Putamen (tissue), 1 donor: ENCODE results near the gene CROCC2.

Experiments used
- DNase-seq: peaks from one replicate; pipeline ENCODE4 v3.0.0-alpha.2; 2016; ENCODE audit warnings: low spot score

CROCC2 gene

GRCh38 chr2:240956171-240956934, 50.2 kb downstream of the CROCC2 start:
- no peak for DNase-seq

- DNase-seq, result no peak
Observed at GRCh38 chr2:240956935-240957655, 51.0 kb downstream of the CROCC2 start.

DNA sequence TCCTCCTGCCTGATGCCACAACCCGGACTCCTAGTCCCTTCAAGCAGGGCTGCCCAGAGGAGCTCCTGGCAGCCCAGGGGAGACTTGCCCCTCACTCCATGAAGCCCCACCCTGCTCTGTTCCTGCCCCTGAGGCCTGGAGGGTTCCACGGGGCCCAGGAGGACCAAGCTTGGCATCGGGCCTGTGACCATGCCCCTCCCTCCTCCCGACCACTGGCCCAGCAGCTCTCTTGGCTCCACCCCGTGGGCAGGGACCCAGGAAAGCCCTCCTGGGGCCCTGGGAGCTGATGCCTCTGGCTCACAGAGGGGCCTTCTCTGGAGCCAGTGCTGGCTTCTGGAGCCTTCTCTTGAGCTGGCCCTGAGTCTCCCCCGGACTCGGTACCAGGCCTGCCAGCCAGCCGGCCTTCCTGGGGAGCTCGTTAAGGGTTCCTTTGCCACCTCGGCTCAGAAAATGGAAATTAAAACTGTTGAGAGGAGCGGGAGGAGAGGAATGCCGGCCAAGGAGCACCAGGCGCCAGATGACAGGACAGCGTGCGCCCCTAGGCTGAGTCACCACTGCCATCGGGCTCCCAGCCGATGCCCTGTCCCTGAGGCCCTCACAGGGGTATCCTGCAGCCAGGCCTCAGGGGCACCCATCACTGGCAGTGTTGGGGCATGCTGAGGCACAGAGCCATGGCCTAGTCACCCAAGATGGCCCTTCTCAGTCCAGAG, 51.7 kb downstream of the CROCC2 start:
- DNase-seq, result peak; percentile 23

- no peak for DNase-seq
Observed at GRCh38 chr2:240958366-240959213, 52.5 kb downstream of the CROCC2 start.

GRCh38 chr2:240959214-240959940, 53.2 kb downstream of the CROCC2 start:
- DNase-seq, result no peak

DNA sequence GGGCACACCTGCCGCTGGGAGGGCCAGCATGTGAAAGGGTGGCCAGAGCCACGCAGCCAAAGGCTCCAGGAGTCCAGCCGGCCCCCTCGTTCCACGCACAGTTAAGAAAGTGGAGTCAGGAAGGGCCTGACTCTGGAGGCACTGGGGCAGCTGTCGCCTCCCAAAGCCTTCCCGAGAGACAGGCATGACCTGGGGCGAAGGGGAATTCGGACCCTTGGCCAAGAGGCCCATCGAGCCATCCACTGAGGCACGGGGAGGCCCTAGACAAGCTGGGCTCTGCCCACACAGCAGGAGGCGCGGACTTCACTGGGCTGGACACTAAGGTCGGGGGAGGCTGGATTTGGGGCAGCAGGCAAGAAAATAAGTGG, 53.8 kb downstream of the CROCC2 start:
- no peak for DNase-seq

DNA sequence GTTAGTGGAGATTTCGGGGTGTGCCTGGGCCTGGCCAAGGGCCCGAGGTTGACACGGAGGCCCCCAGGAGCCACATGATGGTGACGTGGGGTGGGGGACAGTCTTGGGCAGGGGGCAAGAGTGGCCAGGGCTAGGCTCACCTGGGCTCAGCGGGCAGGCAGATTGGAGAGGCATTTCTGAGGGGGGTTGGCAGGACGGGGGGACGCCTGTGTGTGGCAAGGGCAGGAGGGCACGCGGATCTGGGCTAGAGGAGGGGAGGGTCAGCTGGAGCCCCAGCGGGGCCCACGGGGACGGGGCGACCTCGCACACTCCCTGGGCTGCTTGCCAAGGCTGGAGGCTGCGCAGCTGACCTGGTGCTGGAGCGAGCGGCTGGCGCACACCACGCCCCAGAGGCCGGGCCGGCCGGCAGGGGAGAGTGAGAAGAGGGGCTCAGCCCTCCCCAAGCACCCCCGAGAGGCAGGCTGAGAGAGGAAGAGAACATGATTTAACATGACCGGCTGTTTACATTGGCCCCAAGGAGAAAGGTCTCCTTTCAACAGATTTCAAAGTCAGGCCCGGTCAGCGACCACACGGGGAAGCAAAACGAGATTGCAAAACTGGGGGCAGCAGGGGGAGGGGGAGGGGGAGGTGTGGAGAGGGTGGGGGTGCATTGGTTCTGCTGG, 54.3 kb downstream of the CROCC2 start:
- DNase-seq, result no peak

DNA sequence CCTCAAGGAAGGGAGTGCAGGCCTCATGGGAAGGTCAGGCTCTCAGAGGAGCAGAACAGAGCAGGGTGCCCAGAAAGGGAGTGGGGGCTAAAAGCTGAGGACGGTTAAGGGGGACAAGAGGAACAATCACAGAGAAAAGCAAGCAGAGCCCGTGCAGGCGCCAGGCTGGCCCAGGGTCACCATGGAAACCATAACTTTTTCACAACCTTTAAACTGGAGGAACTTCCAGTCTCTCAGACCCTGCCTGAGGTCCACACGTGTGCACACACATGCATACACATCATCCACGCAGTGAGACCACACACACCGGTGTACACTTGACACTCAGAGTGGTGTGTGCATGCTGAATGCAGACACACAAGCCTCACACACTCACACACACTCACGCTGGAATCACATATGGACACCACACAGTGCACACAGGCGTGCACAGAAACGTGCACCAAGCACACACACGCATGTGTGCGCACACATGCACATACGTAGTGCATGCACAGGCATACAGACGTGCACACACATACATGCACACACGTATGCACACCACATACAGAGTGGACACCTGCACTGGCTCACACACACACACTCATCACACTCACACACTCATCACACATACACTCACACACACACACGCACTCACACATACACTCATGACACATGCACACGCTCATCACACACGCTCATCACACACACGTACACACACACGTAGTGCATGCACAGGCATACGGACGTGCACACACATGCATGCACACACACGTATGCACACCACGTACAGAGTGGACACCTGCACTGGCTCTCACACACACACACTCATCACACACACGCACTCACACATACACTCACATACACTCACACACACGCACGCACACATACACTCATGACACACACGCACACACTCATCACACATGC, 55.1 kb downstream of the CROCC2 start:
- no peak for DNase-seq

DNA sequence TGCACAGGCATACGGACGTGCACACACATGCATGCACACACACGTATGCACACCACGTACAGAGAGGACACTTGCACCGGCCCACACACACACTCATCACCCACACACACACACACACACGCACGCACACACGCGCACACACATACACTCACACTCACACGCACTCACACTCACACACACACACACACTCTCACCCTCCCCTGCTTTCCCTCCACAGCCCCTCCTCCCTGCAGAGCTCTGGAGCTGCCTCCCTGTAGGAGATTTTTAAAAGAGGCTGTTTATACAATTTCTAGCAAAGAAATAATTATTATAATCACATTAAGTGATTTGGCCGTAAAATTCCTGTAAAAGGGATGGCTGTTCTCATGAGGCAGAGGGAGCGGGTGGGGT, 55.8 kb downstream of the CROCC2 start:
- DNase-seq, result no peak

DNA sequence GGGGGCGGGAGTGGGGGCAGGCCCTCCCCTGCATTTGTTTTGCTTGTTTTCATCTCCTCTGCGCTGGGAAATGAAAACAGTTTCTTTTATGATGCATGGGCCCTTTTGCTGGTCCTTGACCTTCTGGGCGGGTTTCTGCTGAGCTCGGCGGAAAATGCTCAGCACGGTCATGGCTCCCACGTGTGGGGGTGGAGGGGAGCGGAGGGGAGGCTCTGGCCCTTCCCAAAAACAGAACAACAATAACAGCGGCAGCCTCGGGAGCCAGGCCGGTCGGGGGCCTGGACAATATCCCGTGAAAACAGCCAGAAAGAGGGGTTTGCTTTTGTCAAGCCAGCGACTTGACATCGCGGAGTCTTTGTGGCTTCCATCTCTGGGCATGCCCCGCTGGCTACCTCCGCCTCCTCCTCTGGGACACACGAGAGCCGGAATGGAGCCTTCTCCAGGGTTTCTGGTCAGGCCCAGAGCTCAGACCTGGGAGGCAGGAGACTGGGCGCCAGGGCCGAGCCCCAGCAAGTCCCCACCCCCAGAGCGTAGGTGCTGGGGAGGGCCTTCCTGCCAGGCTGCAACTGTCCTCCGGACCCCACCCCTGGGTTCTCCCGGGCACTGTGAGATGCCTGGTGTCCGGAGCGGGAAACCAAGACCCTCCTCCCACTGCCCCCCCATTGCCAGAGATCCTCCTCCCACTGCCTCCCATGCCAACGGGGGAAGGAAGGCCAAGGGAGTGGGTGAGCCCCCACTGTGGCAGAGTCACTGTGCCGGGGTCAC, 56.3 kb downstream of the CROCC2 start:
- no peak for DNase-seq

GRCh38 chr2:240963065-240963867, 57.1 kb downstream of the CROCC2 start:
- no peak for DNase-seq

DNA sequence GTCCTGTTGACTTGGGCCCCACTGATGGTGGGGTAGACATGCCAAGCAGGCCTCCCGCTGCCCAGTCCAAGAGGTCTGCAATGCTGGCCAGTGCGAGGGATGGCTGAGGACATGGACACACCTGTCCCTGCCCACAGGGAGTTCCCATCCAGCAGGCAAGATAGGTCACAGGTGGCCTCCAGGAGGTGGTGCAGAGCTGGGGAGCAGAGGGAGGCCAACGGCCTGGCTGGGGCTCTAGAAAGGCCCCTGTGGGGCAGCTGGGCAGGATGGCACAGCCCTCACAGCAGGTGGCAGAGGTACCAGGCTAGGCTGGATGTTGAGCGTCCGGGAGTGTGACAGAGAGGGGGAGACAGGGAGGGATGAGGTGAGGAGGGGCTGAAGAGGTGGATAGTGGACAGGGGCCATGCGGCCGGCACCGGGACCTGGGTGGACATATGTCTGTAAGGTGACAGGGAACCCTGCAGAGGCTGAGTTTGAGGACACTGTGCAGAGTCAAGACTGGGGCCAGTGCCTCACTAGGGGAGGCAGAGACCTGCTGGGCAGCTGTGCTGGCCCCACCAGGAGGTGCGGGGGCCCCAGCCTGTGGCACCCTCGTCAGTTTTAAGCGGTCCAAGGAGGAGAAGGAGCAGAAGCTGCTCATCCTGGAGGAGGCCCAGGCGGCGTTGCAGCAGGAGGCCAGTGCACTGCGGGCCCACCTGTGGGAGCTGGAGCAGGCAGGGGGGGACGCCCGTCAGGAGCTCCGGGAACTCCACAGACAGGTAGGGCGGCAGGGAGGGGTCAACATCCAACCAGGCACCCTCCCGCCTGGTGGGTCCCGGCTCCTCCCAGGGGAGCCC, 58.0 kb downstream of the CROCC2 start:
- no peak for DNase-seq

- no peak for DNase-seq
Observed at GRCh38 chr2:240964704-240965295, 58.7 kb downstream of the CROCC2 start.

DNA sequence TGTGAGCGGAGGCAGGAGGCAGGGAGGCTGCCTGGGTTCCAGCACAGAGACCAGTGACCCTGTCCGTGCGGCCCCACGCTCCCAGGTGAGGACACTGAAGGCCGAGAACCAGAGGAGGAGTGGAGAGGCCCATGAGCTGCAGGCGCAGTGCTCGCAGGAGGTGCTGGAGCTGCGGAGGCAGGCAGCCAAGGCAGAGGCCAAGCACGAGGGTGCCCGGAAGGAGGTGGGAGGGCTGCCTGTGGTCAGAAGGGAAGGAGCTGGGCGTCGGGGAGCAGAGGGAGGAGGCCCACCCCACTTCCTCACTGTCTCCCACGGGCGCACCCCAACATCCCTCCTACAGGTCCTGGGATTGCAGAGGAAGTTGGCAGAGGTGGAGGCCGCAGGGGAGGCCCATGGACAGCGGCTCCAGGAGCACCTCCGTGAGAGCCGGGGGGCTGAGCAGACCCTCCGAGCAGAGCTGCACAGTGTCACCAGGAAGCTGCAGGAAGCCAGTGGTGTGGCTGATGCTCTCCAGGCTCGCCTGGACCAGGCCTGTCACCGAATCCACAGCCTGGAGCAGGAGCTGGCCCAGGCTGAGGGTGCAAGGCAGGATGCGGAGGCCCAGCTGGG, 59.3 kb downstream of the CROCC2 start:
- DNase-seq, result no peak

DNA sequence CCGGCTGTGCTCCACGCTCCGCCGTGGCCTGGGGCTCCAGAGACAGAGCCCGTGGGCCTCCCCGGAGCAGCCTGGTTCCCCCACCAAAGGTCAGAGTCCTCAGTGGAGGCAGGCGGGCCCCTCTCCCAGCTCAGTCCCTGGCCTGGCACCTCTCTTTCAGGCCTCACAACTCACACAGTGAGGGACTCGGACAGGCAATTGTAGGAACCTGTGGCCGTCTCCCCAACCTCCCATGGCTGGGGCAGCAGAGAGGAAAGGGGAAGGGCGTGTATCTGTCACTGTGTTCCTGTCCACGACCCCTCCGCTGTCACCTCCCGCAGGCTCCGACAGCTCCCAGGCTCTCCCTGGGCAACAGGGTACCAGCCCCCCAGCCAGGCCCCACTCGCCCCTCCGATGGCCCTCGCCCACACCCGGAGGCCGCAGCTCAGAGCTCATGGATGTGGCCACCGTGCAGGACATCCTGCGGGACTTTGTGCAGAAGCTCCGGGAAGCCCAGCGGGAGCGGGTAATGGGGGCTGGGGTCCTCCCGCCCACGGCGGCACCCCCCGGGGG, 59.8 kb downstream of the CROCC2 start:
- no peak for DNase-seq

DNA sequence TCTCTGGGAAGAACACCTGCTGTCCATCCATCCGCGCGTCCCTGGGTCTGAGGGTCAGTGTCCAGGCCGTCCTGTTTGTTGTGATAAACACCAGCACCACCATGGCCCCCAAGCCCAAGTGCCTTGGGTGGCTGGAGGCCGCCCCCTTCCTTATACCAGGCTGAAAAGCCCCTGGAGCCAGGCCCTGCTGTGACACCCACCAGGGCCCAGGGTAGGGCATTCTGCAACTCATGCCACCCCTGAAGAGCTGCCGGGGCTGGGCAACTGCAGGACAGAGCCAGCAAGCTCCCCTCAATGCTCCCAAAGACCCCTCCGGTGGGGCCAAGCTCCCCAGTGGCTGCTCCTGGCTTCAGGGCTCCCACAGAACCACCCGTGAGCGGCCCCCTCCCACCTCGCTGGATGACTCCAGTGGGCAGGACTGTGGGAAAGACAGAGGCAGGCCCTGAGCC, 60.3 kb downstream of the CROCC2 start:
- no peak for DNase-seq
